ENCODE data around the gene YPEL1. TPM values are rescaled to one million over a fixed set of nuclear protein-coding genes. Genes with fewer than 3 reads are reported as not detected.

YPEL1 gene
- total and polyA plus RNA-seq, 2 of the 13 experiments (the other 11 are each of a cell fraction or from before 2014, with no cell fraction given): 0.33 to 2.5 TPM

DNA sequence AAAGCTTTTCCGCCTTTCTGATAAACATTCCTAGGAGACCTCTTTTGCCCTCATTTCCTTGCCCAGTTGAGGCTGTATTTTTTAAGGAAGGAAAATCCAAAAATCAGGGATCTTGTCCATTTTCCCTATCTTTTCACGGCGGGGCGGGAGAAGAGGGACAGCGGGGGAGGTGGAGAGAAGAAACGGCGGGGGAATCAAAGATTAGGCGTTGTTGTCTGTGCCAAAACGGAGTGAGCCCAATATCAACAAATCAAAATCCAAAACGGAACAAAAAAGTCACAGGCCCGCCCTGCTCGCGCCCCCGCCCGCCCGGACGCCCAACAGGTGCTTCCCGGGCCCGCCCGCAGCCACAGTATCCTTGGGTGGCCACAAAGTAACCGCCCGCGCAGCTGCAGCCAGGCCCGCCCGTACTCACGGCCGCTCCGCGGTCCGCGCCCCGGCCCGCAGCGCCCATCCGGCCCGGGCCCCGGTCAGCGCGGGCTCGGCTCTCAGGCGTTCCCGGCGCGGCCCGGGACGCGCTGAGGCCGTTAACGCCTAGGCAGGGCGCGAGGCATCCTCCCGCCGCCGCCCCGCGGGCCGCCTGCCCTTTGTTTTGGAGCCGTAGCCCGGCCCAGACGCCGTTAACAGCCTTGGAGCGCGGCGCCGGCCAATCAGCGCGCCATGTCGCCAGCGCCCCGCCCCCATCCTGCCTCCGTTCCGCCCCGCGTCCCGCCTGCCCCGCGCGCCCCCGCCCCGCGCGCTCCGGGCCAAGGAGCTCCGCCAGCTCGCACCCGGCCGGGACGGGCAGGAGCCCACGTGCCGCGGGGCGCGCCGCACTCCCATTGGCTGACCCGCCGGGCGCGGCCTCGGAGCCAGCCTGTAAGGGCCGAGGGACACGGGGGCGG is at the start of gene YPEL1 (continued):
- TF ChIP-seq, protein P1, sequence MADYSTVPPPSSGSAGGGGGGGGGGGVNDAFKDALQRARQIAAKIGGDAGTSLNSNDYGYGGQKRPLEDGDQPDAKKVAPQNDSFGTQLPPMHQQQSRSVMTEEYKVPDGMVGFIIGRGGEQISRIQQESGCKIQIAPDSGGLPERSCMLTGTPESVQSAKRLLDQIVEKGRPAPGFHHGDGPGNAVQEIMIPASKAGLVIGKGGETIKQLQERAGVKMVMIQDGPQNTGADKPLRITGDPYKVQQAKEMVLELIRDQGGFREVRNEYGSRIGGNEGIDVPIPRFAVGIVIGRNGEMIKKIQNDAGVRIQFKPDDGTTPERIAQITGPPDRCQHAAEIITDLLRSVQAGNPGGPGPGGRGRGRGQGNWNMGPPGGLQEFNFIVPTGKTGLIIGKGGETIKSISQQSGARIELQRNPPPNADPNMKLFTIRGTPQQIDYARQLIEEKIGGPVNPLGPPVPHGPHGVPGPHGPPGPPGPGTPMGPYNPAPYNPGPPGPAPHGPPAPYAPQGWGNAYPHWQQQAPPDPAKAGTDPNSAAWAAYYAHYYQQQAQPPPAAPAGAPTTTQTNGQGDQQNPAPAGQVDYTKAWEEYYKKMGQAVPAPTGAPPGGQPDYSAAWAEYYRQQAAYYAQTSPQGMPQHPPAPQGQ (CRISPR knock-in tag; IDR thresholded peaks at IDR 0.05; ENCODE audit: borderline replicate concordance): no peak
- no peak for TF ChIP-seq ZNF326 (CRISPR knock-in tag; IDR thresholded peaks at IDR 0.05; ENCODE audit: borderline replicate concordance)
- peak; percentile 34; the same call in 1 of the 2 replicates for TF ChIP-seq ZNF253 (CRISPR knock-in tag; IDR thresholded peaks at IDR 0.05; ENCODE audit: borderline replicate concordance)
- no peak for TF ChIP-seq ZNF260 (CRISPR knock-in tag; IDR thresholded peaks at IDR 0.05; ENCODE audit: borderline replicate concordance, low read depth)
- TF ChIP-seq, protein P2, sequence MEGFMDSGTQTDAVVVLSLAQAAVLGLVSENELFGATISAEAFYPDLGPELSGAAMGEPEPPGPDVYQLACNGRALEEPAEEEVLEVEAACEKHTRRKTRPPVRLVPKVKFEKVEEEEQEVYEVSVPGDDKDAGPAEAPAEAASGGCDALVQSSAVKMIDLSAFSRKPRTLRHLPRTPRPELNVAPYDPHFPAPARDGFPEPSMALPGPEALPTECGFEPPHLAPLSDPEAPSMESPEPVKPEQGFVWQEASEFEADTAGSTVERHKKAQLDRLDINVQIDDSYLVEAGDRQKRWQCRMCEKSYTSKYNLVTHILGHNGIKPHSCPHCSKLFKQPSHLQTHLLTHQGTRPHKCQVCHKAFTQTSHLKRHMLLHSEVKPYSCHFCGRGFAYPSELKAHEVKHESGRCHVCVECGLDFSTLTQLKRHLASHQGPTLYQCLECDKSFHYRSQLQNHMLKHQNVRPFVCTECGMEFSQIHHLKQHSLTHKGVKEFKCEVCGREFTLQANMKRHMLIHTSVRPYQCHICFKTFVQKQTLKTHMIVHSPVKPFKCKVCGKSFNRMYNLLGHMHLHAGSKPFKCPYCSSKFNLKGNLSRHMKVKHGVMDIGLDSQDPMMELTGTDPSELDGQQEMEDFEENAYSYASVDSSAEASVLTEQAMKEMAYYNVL (CRISPR knock-in tag; IDR thresholded peaks at IDR 0.05; ENCODE audit: borderline replicate concordance): no peak
- no peak for TF ChIP-seq HDAC1 (CRISPR knock-in tag; IDR thresholded peaks at IDR 0.05)
- no peak for TF ChIP-seq SMAD9 (CRISPR knock-in tag; IDR thresholded peaks at IDR 0.05)
- TF ChIP-seq ARNT2 (CRISPR knock-in tag; IDR thresholded peaks at IDR 0.05; ENCODE audit: low read depth): peak; percentile 96
- TF ChIP-seq FOXA3 (CRISPR knock-in tag; IDR thresholded peaks at IDR 0.05): peak; percentile 20; the same call in 1 of the 2 replicates
- TF ChIP-seq FLYWCH1 (CRISPR knock-in tag; IDR thresholded peaks at IDR 0.05): no peak
- TF ChIP-seq, protein P3, sequence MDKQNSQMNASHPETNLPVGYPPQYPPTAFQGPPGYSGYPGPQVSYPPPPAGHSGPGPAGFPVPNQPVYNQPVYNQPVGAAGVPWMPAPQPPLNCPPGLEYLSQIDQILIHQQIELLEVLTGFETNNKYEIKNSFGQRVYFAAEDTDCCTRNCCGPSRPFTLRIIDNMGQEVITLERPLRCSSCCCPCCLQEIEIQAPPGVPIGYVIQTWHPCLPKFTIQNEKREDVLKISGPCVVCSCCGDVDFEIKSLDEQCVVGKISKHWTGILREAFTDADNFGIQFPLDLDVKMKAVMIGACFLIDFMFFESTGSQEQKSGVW (CRISPR knock-in tag; IDR thresholded peaks at IDR 0.05; ENCODE audit: borderline replicate concordance): no peak
- TF ChIP-seq, protein P4, sequence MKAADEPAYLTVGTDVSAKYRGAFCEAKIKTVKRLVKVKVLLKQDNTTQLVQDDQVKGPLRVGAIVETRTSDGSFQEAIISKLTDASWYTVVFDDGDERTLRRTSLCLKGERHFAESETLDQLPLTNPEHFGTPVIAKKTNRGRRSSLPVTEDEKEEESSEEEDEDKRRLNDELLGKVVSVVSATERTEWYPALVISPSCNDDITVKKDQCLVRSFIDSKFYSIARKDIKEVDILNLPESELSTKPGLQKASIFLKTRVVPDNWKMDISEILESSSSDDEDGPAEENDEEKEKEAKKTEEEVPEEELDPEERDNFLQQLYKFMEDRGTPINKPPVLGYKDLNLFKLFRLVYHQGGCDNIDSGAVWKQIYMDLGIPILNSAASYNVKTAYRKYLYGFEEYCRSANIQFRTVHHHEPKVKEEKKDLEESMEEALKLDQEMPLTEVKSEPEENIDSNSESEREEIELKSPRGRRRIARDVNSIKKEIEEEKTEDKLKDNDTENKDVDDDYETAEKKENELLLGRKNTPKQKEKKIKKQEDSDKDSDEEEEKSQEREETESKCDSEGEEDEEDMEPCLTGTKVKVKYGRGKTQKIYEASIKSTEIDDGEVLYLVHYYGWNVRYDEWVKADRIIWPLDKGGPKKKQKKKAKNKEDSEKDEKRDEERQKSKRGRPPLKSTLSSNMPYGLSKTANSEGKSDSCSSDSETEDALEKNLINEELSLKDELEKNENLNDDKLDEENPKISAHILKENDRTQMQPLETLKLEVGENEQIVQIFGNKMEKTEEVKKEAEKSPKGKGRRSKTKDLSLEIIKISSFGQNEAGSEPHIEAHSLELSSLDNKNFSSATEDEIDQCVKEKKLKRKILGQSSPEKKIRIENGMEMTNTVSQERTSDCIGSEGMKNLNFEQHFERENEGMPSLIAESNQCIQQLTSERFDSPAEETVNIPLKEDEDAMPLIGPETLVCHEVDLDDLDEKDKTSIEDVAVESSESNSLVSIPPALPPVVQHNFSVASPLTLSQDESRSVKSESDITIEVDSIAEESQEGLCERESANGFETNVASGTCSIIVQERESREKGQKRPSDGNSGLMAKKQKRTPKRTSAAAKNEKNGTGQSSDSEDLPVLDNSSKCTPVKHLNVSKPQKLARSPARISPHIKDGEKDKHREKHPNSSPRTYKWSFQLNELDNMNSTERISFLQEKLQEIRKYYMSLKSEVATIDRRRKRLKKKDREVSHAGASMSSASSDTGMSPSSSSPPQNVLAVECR (CRISPR knock-in tag; IDR thresholded peaks at IDR 0.05; ENCODE audit: borderline replicate concordance): peak; percentile 33; the same call in 1 of the 2 replicates
- no peak for TF ChIP-seq FIP1L1 (IDR thresholded peaks at IDR 0.05; ENCODE audit: borderline replicate concordance, insufficient read depth, low read depth, low read length)
- TF ChIP-seq, protein P5, sequence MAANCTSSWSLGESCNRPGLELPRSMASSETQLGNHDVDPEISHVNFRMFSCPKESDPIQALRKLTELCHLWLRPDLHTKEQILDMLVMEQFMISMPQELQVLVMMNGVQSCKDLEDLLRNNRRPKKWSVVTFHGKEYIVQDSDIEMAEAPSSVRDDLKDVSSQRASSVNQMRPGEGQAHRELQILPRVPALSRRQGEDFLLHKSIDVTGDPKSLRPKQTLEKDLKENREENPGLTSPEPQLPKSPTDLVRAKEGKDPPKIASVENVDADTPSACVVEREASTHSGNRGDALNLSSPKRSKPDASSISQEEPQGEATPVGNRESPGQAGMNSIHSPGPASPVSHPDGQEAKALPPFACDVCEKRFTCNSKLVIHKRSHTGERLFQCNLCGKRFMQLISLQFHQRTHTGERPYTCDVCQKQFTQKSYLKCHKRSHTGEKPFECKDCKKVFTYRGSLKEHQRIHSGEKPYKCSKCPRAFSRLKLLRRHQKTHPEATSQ (CRISPR knock-in tag; IDR thresholded peaks at IDR 0.05; ENCODE audit: borderline replicate concordance): no peak
- peak; percentile 65 for TF ChIP-seq BHLHE40 (IDR thresholded peaks at IDR 0.05; ENCODE audit: low read length)
- TF ChIP-seq ATF7 (IDR thresholded peaks at IDR 0.05): no peak
- no peak for TF ChIP-seq ATF7 (CRISPR knock-in tag; IDR thresholded peaks at IDR 0.05)

Measured in HepG2 (cell line).